Tongue (tissue), 2 donors: ENCODE data around the gene SPSB2. TPM values are rescaled to one million over a fixed set of nuclear protein-coding genes. Genes with fewer than 3 reads are reported as not detected.
"Not testable (repeated sequence)": the region's sequence is repeated elsewhere in the genome, so short reads cannot be mapped to it uniquely, and the experiment has no call there.

Experiments
- DNase-seq: peaks from one replicate; pipeline ENCODE4 v3.0.0-alpha.2; 2015
- total RNA-seq: library from RNA; depleted of rRNA; stranded (reverse); fragments of >200 nt; gene quantifications from one replicate; pipeline ENCODE4 v1.2.3, GENCODE V29; 2014

SPSB2 gene
- total RNA-seq, 1 donor from 2014 or later = 3.8 TPM

DNA sequence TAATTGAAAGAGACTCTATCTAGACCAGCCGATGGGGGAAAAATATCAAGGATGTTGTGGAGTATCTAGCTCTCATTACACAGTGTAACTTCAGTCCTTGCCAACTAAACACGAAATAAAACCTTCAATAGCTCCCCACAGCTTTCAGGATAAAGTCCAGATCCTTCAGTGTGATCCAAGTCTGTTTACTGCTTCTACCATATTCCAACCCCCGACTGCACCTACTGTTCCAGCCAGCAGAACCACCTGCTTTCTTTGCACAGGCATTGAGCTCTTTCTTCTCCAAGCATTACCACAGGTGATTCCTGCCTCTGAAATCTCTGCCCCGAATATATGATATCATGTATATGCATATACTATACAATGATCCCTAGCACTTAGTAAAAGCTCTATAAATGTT lies 29.3 kb upstream of the SPSB2 start:
- no peak for DNase-seq

DNA sequence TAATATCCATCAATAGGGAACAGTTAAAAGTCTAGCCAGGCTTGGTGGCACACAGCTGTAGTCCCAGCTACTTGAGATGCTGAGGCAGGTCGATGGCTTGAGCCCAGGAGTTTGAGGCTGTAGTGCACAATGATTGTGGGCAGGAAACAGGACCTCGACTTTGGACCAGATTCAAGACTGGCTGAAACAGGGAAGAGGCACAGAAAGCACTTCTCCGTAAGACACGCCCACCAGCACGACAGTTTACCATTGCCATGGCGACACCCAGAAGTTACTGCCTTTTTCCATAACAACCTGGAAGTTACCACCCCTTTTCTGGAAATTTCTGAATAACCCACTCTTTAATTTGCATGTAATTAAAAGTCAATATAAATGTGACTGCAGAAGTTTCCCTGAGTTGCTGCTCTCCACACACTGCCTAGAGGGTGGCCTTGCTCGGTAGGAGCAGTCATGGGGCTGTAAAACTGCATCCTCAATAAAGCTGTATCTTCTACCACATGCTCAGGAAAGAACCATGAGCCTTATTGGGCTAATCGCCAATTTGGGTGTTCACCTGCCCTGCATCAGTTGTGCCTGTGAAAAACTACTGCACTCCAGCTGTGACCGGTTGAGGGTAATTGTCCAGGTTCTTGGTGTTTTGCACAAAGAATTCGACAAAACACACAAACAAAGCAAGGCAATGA lies 26.9 kb upstream of the SPSB2 start:
- DNase-seq = peak; percentile 43

DNA sequence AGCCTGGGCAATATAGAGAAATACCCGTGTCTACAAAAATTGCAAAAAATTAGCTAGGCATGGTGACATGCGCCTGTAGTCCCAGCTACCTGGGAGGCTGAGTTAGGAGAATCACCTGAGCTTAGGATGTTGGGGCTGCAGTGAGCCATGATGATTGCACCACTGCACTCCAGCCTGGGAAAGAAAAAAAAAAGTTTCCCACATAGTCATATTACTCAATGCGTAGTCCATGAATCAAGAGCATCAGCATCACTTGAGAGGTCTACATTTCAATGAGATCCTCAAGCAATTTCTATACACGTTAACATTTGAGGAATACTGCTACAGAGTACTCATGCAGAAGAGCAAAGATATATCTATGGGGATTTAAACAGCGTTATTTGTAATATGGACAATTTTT lies 26.3 kb upstream of the SPSB2 start:
- DNase-seq = no peak

DNA sequence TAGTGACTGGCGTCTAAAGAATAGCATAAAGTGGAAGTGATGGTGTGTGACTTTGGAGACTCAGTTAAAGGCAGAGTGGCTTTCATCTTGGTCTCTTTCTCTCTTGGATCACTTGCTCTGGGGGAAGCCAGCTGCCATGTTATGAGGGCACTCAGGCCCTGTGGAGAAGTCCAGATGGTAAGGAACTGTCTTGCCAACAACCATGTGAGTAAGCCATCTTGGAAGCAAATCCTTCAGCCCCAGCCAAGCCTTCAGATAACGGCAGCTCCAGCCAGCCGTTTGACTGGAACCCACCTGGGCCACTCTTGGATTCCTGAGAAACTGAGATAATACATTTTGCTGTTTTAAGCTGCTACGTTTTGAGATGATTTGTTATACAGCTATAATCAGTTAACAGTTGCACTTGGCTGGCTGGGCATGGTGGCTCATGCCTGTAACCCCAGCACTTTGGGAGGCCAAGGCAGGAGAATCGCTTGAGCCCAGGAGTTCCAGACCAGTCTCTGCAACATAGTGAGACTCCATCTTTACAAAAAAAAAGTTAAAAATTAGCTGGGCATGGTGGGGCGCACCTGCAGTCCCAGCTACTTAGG lies 23.8 kb upstream of the SPSB2 start:
- no peak for DNase-seq

DNA sequence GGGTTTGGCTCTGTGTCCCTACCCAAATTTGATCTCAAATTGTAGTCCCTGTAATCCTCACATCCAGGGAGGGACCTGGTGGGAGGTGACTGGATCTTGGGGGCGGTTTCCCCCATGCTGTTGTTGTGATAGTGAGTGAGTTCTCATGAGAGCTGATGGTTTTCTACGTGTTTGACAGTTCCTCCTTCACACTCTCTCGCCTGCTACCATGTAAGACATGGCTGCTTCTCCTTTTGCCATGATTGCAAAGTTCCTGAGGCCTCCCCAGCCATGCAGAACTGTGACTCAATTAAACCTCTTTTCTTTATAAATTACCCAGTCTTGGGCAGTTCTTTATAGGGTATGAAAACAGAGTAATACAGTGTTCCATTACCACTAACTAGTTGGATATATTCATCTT lies 21.2 kb upstream of the SPSB2 start:
- DNase-seq = no peak

DNA sequence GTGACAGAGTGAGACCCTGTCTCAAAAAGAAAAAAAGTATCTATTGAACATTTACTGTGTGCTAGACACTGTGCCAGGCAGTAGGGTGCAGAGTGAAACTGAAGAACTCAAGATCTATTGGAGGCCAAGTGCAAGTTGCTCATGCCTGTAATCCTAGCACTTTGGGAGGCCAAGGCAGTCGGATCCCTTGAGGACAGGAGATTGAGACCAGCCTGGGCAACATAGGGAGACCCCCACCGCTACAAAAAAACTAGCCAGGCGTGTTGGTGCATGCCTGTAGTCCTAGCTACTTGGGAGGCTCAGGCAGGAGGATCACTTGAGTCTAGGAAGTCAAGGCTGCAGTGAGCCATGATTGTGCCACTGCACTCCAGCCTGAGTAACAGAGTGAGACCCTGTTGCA lies 19.6 kb upstream of the SPSB2 start:
- not testable (repeated sequence) for DNase-seq

DNA sequence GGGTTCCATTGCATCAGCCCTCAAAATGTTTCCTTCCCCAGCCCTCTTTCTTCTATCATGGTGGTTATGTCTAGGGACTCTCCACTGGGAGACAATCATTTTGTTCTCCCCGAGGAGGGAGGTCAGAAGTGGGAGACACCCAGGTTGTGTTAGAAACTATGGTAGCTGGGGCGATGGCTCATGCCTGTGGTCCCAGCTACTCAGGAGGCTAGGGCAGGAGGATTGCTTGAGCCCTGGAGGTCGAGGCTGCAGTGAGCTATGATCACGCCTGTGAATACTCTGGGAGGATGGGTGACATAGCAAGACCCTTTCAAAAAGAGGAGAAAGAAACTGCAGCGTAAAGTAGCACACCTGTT lies 18.5 kb upstream of the SPSB2 start:
- no peak for DNase-seq

DNA sequence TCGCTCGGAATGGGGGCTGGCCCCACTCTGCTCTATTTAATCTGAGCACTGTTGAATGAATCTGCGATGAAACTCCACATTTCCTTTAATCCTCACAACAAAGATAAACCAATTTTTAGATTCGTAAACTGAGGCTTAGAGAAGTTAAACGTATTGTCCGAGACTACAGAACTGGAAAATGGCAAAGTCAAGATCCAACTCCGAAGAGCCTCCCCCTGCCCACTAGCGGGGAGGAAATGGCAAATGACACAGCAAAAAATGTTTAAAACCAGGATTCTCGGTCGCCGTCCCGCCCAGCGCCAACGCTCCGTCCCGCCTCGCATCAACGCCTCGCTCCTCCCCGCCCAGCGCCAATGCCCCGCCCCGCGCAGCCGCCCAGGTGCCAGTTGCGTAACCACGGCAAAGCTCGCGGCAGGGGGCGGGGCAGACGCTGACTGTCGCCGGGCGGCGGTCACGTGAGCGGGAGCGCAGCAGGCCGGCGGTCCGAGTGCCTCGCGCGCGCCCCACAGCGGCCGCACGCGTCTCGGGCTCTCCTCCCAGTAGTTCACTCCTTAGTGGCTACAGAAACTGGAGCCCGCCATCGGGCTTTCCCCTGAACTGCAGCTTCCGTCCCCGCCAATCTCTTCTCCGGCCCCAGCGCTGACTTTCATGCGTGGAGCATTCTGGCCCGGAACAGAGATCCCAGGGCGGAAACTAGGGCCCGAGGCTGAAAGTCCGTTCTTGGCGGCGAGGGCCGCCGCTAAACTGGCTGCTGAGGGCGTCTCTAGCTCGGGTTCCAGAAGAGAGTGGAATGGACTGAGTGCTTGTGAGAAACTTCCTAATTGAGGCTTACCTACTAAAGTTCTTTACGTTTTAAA lies 17.9 kb upstream of the SPSB2 start:
- peak; percentile 99 for DNase-seq

DNA sequence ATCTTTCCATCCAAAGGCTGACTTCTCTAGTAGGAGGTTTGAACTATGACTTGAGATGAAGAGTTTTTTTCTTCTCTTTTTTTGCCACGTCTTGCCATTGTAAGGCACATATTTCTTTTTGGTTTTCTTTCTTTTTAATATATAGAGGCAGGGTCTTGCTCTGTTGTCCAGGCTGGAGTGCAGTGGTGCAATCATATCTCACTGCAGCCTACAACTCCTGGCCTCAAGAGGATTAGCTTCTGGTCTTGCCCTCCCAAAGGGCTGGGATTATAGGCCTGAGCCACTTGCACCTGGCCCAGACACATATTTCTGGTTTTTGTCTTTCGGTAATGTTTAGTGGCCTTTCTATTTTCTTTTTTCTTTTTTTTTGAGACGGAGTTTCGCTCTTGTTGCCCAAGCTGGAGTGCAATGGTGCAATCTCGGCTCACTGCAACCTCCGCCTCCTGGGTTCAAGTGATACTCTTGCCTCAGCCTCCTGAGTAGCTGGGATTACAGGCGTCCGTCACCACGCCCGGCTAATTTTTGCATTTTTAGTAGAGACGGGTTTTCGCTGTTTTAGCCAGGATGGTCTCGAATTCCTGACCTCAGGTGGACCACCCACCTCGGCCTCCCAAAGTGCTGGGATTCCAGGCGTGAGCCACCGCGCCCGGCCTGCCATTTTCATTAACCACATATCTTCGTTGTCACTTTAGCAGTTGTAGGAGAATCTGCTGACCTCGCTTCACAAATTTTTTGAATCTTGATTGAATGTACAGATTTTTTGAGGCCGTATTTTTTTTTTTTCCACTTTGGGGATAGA lies 16.9 kb upstream of the SPSB2 start:
- DNase-seq = not testable (repeated sequence)

DNA sequence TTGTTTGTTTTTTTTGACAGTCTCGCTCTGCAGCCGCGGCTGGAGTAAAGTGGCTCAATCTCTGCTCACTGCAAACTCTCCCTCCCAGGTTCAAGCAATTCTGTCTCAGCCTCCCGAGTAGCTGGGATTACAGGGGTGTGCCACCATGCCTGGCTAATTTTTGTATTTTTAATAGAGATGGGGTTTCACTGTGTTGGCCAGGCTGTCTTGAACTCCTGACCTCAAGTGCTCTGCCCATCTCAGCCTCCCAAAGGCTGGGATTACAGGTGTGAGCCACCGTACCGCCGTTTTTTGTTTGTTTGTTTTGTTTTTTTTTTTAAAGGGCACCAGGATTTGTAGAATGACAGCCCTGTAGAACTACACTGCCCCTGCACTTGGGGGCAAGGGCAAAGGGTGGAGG lies 15.7 kb upstream of the SPSB2 start:
- DNase-seq = not testable (repeated sequence)

DNA sequence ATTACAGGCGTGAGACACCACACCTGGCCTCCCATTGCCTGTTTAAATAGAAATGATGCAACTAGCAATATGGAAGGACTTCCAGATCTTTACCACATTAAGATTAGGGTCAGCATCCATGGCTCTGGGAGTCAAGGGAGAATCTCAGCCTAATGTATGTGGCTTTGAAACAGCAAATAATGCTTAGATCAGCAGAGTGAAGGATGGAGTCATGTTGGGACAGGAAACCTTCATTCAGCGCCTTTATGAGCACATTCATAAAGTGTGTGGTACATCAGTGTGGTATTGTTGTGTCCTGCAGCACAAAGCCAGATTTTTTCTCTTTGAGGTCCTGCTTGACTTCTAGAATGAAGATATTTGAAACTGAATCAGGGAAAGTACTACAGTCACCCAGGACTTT lies 15.3 kb upstream of the SPSB2 start:
- no peak for DNase-seq

DNA sequence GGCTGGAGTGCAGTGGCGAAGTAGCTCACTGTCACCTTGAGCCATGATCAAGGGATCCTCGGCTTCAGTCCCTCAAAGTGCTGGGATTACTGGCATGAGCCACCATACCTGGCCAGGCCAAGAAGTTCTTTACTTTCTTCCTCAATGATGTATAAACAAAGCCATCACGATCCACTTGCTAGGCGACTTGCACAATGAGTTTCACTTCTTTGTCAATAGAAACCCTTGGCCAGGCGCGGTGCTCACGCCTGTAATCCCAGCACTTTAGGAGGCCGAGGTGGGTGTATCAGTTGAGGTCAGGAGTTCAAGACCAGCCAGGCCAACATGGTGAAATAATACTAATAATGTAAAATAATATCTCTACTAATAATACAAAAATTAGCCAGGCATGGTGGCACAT lies 14.4 kb upstream of the SPSB2 start:
- no peak for DNase-seq

DNA sequence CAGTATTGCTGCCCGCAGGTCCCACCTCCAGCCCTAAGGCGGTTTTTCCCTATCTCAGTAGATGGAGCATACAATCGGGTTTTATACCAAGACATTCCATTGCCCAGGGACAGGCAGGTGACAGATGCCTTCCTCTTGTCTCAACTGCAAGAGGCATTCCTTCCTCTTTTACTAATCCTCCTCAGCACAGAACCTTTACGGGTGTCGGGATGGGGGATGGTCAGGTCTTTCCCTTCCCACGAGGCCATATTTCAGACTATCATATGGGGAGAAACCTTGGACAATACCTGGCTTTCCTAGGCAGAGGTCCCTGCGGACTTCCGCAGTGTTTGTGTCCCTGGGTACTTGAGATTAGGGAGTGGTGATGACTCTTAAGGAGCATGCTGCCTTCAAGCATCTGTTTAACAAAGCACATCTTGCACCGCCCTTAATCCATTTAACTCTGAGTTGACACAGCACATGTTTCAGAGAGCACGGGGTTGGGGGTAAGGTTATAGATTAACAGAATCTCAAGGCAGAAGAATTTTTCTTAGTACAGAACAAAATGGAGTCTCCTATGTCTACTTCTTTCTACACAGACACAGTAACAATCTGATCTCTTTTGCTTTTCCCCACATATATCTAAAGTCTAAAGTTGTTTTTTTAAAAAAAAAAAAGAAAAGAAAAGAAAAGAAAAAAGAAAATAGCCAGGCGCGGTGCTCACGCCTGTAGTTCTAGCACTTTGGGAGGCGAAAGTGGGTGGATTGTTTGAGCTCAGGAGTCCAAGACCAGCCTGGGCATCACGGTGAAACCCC lies 13.3 kb upstream of the SPSB2 start:
- not testable (repeated sequence) for DNase-seq

DNA sequence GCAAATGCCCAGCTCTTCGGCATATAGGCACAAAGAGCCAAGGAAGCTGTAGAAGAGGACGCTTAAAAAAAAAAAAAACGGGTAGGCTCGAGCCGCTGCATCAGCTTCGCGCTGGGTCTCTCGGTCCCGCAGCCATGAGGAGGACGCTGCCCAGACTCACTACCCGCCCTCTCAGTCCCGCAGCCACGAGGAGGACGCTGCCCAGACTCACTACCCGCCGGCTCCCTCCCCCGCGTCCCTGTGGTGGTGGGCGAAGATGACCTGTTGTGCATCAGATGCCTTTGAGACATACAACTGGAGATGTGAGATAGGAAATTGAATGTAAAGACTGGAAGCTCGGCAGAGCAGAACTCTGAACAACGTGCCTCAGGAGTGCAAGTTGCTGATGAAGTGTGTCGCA lies 11.4 kb upstream of the SPSB2 start:
- DNase-seq = no peak

DNA sequence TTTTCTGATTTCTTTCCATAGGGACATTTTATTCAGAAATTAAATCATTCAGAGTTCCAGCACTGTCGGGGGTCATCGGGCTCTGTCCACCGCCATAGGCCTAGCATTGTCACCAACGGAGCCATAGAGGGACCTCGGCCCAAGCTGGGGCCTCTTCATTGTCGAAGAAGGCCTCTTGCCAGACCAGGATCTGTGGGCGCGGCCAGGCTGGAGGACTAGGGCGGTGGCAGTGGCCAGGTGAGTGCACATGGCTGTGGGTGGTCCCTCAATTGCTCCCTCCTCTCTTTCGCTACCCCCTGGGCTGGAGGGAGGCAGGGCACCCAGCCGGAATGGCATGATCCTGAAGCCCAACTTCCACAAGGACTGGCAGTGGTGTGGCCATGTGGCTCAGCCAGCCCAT lies 10.6 kb upstream of the SPSB2 start:
- no peak for DNase-seq

DNA sequence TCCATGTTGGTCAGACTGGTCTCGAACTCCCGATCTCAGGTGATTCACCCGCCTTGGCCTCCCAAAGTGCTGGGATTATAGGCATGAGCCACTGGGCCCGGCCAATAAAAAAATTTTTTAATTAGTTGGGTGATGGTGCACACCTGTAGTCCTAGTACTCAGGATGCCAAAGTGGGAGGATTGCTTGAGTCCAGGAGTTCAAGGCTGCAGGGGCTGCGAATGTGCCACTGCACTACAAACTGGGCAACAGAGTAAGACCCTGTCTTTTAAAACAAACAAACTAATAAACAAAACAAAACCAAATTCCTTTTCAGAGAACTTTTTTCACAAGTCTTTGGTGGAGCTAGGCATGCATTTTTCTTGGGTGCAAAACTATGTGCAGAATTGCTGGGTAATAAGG lies 10.1 kb upstream of the SPSB2 start:
- no peak for DNase-seq

DNA sequence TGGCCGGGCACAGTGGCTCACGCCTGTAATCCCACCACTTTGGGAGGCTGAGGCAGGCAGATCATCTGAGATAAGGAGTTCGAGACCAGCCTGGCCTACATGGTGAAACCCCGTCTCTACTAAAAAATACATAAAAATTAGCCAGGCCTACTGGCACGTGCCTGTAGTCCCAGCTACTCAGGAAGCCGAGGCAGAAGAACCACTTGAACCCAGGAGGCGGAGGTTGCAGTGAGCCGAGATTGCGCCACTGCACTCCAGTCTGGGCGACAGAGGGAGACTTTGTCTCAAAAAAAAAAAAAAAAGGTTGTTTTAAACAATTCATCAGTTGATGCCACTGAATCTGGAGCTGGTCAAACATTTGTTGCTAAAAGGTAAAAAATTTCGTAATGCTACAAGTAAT lies 6.7 kb upstream of the SPSB2 start:
- not testable (repeated sequence) for DNase-seq

DNA sequence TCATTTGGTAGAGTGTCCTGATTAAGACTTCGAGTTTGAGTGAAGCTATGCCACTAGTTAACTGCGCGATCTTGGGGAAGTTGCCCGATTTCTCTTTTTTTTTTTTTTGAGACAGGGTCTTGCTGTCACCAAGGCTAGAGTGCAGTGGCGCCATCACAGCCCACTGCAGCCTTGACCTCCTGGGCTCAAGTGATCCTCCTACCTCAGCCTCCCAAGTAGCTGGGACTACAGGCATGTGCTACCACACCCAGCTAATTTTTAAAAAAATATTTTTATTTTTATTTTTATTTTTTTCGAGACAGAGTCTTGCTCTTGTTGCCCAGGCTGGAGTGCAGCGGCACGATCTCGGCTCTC lies 889 bp upstream of the SPSB2 start:
- DNase-seq = not testable (repeated sequence)

DNA sequence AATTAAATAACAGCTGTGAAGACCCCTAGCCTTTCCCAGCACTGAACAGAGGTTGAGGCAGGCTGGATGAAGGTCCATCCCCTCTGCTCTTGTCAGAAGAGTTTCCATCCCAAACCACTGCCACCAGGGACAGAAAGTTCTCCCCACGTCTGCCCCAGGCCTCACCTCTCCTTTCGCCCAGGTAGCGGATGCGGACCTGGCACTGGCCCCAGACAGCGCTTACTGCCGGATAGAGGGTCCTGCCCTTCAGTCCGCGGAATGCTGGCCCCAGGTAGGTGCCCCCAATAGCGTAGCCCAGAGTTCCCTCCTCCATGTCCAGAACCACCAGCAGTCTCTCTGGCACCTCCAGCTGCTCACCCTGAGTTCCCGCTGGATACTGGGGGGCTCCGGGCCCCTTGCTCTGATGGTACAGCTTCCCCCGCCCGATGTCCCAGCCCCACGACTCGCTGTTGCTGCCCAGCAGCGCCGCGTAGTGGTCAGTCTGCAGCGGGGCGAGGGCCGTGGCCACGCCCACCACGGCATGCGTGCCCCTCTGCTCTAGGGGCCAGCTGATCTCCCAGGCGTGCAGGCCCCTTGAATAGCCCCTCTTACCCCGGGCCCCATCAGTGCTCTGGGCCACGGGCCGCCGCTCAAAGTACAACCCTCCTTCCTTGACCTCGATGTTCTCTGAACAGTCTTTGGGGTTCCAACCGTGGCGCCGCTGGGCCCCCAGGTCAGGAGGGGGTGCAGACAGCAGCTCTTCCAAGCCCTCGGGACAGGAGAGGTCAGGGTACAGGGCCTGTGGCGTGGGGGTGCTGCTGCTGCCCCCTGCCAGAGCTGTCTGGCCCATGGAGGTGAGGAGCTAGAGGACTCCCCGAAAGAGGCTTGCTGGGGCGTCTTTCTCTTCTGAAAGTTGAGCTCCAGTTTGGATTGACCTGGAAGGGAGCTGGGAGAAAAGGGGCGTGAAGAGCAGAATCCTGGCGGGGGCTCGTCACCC lies 742 bp downstream of the SPSB2 start:
- DNase-seq = peak; percentile 93

DNA sequence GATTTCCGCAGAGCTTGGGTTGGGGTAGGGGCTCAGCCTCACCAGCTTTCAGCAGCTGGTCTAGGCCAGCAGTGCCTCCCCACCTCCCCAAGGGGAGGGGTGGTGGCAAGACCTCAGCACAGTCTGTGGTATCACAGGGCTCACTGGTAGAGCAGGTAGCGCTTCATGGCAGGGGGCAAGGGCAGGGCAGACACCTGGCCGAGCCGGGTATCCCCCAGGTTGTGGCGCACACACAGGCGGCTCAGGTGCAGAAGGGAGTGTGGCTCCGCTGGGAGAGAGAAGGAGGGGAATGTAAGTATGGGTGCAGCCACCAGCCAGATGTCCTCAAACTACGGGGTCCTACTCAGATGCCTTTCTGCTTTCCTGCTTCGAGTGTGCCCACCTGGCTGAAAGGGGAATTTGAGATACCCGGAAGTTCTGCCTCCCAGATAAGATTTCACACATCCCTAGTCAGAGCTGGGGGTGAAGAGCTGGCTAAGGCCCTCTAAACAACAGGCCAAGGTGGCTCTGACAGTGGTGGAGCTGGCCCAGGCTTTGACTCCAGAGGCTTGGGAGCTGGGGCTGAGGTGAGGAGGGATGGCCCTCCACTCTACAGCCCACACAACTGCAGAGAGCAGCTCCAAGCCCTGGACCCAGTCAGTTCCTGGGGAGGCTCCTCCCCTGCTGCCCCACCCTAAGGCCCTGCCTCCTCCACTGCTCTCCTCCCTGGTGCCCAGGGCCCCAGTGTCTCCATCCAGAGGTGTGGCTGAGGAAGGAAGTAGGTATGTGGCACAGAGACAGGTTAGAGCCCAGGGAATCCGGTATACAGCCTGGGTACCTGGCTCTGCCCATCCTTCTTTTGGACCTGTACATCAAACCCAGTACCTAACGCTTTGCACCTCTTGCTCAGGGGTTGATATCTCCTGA lies 1.8 kb downstream of the SPSB2 start:
- no peak for DNase-seq
